OCI-M2 (cell line): ENCODE data around the gene MRPL17.
"Not testable (repeated sequence)": the region's sequence is repeated elsewhere in the genome, so short reads cannot be mapped to it uniquely, and the experiment has no call there.

Experiments used
- DNase-seq: peaks from one replicate; lab custom pipeline; 2025; ENCODE audit not compliant: unreplicated experiment; lab: John Stamatoyannopoulos, UW

Gene MRPL17

DNA sequence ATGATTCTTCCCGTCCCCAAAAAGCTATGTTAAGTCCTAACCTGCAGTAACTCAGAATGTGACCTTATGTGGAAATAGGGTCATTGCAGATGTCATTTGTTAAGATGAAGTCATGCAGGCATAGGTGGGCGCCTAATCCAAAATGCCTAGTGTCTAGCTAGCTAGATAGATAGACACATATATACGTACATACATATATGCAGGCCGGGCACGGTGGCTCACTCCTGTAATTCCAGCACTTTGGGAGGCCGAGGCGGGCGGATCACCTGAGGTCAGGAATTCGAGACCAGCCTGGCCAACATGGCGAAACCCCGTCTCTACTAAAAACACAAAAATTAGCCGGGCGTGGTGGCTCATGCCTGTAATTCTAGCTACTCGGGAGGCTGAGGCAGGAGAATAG lies 928 bp upstream of the MRPL17 start:
- not testable (repeated sequence) for DNase-seq

DNA sequence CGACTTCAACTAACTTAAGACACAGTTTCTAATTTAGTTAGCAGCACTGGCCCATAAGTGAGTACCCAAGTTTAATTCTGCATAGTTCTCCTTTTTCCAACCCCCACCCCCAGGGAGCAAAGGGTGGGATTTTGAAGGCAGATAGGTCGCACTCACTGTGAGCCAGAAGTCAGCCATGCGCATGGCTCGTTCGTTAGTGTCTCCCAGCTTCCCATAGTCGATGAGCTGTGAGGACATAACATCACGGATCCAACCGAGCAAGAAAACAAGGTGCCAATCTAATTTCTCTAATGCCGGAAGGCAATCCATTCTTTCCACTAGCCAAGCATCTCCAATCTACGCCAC lies 577 bp downstream of the MRPL17 start:
- no peak for DNase-seq

DNA sequence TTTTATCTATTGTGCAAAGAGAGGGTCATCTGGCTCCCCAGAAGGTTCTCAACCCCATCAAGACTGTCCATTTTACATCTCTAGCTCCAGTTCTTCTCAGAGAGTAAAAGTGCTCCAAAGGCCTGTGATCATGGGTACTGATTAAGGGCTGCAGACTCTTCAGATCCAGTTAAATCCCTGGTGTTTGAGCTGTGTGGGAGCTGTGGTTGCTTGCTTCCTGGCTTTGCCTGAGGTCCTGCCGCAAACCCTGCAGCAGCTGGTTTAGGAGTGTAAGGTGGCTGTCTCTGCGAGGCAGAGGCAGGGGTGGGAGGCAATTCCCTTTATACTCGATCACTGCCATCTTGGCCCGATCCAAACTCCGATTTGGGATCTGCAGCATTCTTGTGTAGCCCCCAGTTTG lies 1.2 kb downstream of the MRPL17 start:
- no peak for DNase-seq

DNA sequence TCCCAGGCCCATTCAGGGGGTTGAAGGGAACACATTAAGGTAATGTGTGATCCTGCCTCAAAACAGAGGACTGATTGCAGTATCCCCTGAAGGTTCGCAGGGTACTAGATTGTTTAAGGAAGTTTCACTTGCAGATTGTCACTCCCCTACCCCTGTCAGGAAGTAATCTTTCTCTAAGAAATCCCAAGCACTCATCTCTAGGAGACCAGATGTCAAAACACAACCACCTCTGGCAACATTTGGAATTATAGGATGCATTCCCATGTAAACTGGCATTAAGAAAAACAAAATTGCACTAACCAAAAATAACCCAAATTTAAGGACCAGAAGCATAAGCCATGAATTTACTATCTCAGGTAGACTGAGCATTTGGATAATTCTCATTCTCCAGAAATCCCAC lies 1.6 kb downstream of the MRPL17 start:
- no peak for DNase-seq

DNA sequence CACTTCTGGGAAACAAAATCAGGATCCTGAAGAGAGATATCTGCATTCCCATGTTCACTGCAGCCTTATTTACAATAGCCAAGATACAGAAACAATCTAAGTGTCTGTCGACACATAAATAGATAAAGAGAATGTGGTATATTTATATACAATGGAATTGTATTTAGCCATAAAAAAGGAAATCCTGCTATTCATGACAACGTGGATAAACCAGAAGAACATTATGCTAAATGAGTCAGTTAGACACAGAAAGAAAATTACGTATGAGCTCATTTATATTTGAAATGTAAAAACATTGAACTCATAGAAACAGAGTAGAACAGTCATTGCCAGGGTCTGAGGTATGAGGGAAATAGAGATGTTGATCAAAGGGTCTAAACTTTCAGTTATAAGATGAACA lies 6.1 kb downstream of the MRPL17 start:
- DNase-seq = no peak

DNA sequence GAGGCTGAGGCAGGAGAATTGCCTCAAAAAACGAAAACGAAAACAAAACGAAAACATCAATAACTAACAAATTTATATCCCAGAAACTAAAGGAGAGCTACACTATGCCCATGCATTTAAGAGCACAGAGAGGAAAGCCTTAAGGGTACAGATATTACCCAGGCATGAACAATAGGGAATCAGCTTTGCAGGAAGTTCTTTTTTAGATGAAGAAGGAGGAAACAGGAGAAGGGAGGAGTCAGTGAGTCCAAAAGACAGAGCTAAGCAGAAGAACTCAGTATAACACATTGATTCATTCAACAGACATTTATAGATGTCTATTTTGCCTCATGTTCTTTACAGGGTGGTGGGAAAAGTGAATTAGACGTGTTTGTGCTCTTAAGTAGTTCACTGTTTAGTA lies 8.3 kb downstream of the MRPL17 start:
- no peak for DNase-seq

DNA sequence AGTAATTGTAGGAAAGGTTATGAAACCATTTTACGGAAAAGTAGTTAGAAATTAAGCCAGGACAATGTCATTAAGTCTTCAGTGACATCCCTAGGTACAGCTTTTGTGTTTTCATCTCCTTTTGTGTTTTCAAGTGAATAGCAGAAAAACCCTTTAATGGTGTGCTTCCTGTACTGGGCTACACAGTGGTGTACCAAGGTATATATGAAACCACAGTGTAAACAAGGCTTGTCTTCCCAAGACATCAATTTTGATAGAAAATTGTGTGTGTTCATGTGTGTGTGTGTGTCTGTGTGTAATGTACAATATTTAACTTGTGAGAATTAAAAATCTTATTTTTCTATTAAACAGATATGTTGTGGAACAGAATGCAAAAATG lies 8.9 kb downstream of the MRPL17 start:
- no peak for DNase-seq

DNA sequence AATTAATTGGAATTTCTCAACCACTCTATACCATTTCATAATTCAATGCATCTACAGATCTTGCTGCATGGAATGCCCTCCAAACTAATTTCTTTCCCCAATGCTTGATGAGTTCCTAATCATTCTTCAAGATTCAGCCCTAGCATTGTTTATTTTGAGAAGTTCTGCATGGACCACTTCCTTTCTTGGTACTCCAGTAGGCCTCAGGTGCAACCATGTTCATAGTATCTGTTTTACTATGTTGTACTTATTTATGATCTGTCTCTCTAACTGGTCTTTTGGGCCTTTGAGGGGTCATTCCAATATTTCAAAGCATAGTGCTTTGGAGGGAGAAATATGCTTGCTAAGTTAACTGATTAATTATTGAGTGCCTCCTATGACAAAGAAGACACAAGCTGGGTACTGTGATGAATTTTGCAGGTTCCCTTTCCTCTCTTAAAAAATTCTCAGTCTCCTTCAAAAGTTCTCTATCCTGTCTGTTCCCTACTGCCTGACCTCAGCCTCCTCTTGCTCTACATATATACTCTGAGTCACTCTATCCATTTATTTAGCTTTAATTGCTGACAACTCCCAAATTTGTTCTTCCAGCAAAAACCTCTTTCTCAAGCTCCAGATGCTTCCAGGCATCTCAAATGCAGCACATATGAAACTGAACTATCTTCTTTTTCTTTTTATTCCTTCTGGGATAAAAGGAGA lies 9.5 kb downstream of the MRPL17 start:
- DNase-seq = no peak

DNA sequence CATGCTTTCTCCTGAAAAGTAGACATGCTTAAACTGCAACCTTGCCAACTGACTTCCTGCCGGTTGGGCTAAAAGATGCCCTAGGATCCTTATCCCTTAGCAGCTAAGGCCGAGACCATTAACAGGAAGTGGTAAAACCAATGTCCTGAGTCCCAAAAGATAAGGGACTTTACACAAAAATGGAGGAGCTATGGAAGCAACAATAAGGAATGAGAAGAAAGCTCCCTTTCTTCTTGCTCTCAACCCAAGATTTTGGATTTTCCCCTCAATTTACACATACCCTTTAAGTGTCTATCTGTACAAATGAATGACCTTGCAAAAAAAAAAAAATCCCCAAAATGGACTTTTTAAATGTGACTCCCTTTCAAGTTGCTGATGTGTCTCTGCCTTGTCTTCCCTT lies 11.1 kb downstream of the MRPL17 start:
- no peak for DNase-seq

DNA sequence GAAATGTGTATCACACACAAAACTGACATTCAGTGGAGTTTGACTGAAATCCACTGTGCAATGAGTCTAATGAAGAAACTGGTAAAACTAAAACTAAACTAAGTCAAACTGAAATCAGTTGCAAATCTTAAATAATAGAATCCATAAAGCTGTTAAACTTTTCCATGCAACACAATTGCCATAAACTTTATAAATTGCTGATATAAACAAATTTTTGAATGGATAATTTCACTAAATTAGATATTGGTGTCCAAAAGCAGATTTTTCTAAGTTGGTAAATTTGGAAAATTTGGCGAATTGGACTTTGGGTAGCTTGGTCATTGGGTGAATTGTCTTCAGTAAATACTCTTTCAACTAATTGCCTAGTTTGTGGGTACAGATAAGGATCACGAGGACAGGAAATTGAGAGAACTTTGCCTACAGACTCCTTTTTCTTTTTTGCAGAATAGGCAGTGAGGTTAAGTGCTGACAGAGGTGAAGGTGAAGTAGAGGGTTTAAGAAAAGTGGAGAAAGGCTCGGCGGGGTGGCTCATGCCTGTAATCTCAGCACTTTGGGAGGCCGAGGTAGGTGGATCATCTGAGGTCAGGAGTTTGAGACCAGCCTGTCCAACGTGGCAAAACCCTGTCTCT lies 12.8 kb downstream of the MRPL17 start:
- DNase-seq = no peak

DNA sequence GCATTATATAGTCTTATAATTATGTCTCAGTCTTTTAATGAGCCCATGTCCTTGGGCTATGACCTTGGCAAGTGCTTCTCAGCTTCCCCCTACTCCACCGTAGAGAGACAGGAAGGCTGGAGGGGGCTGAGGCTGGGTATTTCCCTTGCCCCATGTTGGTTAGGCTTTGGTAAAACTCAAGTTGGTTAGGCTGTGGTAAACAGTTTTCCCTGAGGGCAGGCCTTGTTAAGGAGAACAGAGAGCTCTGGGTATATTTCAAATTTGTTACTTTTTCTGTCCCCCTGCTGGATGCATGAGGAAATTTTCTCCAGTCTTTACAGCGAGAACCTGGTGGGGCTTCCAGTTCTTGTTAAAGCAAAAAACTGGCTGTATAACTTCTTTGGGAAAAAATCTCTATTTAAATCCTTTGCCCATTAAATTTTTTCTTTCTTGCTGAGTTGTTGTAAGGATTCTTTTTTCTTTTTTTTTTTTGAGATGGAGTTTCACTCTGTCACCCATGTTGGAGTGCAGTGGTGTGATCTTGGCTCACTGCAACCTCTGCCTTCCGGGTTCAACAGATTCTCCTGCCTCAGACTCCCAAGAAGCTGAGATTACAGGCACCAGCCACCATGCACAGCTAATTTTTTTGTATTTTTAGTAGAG lies 15.3 kb downstream of the MRPL17 start:
- DNase-seq = no peak

DNA sequence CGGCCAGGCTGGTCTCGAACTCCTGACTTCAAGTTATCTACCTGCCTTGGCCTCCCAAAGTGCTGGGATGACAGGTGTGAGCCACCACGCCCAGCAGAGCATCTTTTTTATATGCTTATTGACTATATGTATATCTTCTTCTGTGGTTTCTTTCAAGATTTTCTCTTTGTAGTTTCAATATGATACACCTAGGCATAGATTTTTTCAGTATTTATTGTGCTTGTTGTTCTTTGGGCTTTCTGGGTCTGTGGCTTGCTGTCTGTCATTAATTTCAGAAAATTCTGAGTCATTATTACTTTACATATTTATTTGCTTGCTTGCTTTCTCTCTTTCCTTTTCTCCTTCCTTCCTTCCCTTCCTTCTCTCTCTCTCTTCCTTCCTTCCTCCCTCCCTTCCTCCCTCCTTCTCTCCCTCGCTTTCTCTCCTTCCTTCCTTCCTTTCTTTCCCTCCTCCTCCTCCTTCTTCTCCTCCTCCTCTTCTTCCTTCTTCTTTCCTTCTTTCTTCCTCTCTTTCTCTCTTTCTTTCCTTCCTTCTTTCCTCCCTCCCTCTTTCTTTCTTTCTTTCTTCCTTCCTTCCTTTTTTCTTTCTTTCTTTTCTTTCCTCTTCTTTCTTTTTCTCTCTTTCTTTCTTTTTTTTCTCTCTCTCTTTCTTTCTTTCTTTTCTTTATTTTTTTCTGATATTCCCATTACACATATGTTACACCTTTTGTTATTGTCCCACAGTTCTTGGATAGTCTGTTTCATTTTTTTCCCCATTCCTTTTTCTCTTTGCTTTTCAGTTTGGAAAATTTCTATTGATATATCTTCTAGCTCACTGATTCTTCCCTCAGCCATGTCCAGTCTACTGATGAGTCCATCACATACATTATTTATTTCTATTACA lies 16.6 kb downstream of the MRPL17 start:
- no peak for DNase-seq

DNA sequence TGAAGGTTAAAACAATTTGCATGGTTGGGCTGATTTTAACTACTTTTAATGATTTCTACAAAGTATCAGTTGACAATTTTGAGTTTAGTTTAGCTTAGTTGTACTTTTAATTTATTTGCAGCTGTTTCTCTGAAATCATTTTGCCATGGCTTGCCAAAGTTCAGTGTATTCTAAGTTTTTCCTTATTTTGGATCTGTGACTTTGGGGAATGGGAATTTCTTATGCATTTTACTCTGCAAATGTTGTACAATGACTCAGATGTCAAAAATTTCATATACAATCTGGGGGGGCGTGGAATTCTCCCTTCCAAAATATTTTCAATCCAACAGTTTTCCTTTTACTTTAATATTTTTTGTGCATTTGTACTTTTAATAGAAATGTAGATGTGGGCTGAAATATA lies 18.6 kb downstream of the MRPL17 start:
- no peak for DNase-seq

DNA sequence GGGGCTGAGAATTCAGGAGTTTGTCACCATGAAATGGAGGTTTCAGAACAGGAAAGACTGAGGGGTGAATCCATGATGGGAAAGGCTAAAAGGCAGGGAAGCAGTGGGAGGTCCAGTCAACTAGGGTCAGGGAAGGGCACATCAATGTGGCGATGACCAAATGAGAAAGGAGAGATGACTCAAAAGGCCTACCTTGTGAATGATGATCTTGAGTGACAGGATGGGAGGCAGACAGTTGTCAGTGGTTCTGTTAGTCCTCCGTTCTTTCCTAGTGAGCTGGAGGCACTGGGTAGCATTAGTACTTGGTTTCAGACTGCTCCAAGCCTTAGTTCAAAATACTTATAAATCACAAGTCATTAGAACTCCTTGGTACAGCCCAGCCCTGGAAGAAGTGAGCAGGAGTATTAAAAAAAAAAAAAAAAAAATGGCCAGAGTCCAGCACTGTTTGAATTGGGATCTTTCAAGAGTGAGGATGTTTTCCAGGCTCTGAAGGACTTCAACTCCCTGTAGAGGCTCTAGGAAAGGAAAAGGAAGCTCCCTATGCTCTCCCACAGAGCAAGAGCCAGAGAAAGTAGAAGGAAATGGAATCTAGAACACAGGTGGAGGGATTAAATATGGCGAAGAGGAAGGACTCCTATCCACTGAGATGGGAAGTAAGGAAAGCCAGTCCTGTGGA lies 19.2 kb downstream of the MRPL17 start:
- DNase-seq = no peak

DNA sequence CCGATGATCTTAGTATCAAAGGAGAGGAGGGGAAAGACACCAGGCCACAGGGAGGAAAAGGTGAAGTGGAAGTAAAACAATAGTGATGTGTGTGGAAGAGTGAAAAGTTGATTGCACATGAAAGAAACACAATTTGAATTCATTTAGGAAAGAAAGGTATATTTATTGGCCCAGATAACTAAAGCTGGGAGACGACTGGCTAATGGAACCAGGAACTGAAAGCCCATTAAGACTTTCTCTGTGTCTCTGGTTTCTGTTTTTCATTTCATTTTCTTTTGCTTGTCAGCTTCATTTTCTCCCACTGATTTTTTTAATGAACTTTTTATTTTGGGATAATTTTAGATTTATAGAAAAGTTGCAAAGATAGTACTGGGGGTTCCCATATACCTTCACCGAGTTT lies 22.4 kb downstream of the MRPL17 start:
- DNase-seq = no peak

DNA sequence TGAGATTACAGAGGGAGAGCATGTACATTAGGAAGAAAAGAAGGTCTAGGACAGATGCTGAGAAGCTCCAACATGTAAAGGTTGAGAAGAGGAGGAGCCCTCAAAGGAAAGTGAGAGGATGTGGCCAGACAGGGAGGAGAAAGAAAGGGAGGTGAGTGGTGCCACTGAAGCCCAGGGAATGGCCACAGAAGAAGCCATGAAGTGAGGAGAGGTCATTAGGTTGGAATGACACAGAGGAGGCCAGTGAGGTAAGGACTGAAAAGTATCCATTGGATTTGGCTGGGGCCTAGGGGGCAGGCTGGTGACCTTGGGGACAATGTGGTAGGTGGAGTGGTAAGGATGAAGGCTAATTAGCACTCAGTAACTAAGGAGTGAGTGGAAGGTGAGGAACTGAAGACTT lies 24.5 kb downstream of the MRPL17 start:
- no peak for DNase-seq

DNA sequence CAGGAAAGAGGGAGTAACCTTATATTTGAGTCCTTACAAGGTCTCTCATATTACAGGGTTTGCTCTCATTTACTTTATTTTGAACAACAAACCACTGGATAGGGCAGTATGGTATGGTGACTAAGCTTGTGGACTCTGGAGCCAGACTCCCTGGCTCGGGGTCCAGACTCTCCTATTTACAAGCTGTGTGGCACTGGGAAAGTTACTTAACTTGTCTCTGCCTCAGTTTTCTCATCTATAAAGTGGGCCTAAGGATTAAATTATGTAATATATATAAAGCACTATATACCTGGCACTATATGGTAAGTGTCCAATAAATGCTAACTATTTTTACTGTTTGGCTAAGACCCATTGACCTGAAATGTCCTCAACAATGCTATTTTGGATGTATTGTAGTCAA lies 25.8 kb downstream of the MRPL17 start:
- DNase-seq = no peak

DNA sequence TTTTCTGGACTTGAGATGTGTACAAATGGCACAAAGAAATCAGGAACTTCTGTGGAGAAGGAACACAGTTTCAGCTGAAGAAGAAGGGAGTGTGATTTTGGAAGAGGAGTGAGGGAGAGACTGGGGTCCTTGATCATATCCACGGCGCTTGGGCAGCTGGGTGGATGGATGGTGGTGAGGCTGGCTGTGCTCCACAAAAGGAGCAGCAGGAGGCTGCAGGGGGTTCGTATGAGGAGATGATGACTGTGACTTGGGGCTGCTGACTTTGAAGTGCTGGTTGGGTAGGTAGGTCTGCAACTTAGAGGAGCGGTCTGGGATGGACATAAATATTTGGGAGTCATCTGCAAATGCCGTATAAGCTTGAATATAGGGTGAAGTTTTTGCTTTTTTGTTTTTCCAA lies 26.2 kb downstream of the MRPL17 start:
- DNase-seq = no peak

DNA sequence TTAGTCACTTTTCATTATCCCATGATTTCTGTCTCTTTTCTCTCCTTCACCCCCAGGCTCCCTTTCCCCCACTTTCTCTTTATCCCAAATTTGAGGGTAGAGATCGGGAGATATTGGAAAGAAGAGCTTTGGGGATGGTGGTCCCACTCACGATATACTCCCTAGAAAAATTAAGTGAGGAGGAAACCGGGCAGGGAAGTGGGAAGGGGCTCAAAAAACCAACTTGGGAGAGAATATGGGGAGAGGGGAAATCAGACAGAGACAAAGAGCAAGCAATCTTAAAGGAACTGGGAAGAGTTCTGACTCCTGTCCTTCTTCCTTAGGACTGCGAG lies 26.6 kb downstream of the MRPL17 start:
- DNase-seq = no peak

DNA sequence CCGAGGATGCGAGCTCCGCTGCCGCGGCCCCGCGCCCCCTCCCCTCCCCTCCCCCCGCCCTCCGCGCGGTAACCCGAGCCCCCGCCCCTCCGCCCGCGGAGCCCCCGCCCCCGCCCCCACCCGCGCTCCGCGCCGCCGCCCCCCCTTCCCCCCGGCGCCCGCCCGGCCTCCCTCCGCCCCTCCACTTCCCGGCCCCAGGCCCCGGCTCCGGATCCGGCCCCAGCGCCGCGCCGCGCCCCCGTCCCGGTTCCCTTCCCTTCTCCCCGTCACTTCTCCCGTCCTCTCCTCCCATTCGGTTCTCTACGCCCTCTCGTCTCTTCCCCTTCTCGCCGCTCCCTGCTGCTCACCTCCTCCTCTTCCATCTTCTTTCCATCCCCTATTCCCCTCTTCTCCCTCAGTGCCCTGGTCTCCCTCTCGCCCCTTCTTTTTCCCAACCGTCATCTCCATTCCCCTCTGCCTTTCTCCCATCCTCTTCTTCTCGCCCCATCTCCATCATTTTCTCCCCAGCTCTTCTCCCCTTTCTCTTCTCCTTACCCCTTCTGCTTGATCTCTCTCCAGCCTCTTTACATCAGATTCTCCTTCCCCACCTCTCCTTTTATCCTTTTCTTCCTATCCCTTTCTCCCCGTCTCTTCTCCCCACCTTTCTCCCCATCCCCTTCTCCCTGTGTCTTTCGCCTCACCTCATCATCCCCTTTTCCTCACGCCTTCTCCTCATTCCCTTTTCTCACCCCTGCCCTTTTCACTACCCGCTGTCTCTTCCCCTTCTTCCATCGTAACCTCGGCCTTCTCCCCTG lies 27.2 kb downstream of the MRPL17 start, which contains the start of gene DCHS1:
DCHS1 (minus strand) TSS at position 20 of the 794 bp plus-strand sequence. CDS start 14,196 bp downstream, outside the sequence.
- DNase-seq = no peak
